GM12801 (cell line): ENCODE measurements around the gene PKN1.

ENCODE experiments used
- TF ChIP-seq, protein P1 (sequence below): IDR thresholded peaks from one replicate; pipeline ENCODE4 v1.5.1; 2011; ENCODE audit warnings: control low read depth; ENCODE audit not compliant: insufficient read length; ENCODE audit errors: extremely low read depth

Gene PKN1

DNA sequence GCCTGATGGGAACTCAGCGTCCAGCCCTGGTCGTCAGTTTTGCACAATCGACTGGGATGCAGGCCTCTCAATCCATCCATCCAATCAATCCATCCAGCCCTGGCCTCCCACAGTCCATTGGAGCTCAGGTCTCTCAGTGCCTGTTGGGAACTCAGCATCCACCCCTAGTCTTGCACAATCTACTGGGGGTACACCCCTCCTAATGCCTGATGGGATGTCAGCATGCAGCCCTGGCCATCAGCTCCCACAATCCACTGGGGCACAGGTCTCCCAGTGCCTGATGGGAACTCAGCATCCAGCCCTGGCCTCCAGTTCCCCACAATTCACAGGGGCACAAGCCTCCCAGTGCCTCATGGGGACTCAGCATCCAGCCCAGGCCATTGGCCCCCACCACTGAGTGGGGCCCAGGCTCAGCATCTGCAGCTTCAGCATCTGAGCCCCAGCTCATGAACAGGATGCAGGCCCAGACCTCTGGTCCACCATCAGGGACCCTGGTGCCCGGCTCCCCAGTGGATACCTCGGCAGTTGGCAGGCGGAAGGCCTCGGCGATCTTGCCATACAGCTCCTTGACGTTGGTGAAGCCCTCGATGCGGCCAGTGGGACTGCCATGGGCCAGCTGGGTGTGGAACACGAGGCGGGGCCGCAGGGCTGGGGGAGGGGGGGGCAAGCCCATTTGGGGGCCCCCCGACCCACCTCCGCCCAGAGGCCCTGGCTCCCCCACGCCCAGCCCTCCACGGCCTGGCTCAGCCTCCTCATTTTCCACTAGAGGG lies 49.3 kb downstream of the PKN1 start:
- TF ChIP-seq, protein P1, sequence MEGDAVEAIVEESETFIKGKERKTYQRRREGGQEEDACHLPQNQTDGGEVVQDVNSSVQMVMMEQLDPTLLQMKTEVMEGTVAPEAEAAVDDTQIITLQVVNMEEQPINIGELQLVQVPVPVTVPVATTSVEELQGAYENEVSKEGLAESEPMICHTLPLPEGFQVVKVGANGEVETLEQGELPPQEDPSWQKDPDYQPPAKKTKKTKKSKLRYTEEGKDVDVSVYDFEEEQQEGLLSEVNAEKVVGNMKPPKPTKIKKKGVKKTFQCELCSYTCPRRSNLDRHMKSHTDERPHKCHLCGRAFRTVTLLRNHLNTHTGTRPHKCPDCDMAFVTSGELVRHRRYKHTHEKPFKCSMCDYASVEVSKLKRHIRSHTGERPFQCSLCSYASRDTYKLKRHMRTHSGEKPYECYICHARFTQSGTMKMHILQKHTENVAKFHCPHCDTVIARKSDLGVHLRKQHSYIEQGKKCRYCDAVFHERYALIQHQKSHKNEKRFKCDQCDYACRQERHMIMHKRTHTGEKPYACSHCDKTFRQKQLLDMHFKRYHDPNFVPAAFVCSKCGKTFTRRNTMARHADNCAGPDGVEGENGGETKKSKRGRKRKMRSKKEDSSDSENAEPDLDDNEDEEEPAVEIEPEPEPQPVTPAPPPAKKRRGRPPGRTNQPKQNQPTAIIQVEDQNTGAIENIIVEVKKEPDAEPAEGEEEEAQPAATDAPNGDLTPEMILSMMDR: no peak

DNA sequence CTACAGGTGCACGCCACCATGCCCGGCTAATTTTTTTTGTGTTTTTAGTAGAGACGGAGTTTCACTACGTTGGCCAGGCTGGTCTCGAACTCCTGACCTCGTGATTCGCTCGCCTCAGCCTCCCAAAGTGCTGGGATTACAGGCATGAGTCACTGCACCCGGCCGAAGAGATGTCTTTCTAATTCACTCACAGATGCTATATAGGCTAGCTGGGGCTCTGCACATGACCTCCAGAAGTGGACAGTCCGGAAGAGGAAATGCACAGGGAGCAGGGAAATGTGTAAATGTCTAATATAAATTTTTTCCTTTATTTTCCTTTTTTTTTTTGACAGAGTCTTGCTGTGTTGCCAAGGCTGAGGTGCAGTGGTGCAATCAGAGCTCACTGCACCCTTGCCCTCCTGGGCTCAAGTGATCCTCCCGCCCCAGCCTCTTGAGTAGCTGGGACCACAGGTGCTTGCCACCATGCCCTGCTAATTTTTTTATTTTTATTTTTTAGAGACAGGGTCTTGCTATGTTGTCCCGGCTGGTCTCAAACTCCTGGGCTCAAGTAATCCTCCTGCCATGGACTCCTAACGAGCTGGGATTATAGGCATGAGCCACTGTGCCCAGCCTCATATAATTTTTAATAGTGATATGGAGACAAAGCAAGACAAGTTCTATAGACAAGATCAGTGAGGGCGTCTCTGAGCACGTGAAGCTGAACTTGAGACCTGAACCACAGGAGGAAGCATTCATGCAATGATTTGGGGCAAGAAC lies 54.4 kb downstream of the PKN1 start:
- TF ChIP-seq, protein P1: no peak

DNA sequence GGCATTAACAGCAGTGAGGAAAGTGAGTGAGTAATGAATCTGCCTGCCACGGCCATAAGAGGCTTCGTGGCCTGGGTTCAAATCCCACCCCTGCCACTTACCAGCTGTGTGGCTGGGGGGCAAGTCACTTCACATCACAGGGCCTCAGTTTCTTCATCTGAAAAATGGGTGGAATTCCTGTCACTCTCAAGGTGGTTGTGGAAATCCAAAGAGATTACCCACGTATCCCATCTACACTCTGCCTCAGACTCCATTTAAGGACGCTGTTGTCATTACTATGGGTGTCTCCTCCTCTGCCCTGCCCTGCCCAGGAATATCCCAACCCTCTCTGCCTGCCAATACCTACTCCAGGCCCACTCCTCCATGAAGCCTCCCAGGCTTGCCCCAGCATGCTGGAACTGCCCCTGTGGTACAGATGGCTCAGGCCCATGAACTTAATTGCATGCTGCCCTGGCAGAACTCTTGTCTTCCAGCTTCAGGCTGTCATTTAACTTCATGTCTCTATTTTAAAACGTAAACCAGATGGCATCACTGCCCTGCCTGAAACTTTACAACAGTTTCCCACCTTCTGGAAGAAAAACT lies 59.7 kb downstream of the PKN1 start:
- TF ChIP-seq, protein P1: no peak

DNA sequence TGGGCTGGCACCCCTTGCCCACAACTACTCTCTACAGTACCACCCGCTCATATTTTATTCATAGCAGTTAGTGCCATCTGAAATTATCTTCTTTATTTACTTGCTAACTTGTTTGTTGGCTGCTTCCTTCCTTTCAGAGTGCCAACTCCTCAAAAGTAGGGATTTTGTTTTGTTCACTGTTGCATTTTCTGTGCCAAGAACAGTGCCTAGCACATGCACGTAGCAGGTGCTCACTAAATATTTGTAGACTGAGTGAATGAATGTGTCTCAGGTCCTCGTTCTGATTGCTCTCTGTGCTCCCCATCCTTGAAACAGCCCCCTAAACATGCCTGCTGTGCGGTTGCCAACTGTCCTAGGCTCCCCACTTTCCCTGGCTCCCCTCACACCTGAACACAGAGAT lies 61.3 kb downstream of the PKN1 start:
- TF ChIP-seq, protein P1: no peak

DNA sequence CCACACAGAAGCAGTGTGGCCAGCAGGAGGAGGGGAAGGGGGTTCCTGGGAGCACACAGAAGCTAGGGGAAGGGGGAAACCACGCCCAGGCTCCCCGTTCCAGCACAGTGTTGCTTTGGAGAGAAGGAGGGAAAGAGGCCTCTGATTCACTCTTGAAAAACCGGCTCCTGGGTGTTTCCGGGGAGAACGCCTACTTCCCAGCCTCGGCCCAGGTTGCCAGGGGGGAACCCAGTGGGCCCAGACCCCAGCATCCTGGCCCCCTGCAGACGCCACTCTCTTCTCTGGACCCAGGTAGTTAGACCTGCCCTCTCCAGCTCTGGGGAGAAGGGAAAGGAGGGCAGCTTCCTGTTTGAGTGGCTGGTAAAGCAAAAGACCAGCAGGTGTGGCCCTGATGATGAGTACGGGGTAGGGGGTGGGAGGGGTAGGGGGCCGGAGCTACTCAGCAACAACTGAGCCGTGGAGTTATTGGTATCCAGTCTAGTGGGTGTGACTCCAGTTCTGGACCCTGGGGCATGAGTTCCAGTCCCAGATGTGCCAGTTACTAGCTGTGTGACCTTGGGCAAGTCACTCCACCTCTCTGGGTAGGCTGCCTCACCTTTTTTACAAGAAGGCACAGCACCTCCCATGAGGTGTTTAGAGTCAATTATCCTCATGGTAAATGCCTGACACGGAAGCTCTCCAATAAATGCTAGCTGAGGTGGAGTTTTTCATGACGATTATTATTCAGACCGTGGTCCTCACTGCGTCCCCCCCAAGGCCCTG lies 62.0 kb downstream of the PKN1 start:
- TF ChIP-seq, protein P1: no peak

DNA sequence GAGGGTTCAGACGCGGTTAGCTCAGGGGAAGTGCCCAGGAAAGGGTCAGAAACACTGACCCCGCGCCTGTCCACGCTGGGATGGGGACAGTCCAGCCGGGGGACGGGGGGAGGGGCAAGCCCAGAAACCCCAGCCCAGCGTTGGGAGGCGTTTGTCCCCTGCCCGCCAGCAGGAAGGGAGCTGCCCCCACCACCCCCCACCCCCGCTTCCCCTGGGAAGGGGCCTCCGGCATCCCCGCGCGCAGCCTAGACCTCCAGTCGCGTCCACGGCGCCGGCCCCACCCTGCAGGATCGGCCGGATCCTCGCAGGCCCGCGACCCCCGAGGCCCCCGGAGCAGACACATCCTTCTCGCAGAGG lies 62.5 kb downstream of the PKN1 start:
- TF ChIP-seq, protein P1: no peak

DNA sequence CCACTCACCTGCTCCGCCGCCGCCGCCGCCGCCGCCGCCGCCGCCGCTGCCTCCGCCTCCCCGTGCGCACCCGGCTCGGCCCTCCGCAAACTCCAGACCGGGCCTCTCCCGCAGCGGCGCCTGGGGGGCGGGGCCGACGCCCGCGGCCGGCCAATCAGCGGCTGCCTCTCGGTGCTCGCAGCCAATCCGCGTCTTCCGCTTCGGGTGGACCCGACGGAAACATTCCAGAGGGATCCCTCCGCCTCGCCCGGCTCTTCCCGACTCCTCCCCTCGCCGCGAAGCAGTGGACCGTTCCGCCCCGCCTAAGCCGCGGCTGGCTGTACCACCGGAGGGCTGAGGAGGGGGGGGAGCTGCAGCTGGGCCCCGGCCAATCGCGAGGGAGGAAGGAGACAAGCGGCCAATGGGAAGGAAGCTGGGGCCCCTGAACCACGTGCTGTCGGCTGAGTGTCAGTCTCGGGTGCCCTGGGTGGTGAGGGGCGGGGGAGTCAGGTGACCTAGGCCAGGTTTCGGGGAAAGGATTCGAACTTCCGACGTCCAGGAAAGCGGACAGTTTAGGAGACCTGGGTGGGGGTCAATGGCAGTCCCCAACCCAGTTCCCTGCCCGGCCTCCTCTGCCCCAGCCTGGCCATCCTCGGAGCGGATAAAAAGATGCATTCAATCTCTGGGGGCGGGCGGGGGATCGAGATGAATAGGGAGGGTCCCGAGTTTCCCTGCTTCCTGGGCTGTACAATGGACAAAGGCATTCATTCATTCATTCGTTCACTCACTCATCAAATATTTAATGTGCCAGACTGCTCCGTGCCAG lies 63.1 kb downstream of the PKN1 start, which contains the start of gene GIPC1:
Gene GIPC1, minus strand, starts transcription at position 99 of the 805 bp plus-strand sequence. CDS start 13,151 bp downstream, outside the sequence.
- TF ChIP-seq, protein P1: no peak
